ENCODE data around the gene VWDE.
A peak's percentile ranks its signal among the peaks of the same experiment; 100 is the strongest.
"Not testable (repeated sequence)": the region's sequence is repeated elsewhere in the genome, so short reads cannot be mapped to it uniquely, and the experiment has no call there.

Gene VWDE

DNA sequence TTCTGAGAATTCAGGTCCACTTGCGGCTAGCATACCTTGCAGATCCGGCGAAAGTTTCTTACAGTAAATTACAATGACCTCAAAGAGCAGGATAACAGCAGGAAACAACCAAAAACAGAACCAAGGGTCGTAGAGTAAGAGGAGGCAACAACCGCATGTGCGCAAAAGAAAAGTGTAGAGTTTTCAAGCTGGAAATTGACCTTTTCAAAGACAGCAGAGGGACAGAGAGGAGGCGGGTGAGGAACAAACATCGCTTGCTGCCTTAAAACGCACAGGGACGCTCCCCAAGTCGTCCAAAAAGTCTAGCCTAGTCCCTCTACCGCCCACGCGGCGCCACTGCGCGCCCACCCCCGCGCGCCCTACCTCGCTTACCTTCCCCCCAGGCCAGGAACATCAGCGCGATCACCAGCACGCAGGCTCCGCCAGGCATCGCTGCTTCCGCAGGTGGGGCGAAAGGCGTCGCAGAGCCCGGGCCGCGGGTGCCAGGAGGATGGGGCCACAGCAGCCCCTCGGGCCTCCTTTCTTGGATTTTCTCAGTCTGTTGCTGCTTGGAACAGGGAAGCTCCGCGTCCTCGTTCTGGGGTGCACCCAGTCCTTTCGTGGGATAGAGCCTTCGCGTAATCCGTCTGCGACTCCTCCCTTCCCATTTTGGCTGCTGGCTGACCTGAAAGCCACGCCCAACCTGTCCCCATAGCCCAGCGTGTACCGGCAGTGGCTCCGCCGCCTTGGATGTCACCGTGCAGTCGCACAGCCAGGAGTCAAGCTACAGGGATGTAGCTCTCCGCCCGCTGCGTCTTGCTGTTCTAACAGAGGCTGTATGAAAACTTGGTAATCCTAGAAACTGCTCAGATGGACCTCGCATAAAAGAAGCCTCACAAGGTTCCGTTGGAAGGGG is at the start of gene VWDE:
TSS of gene VWDE (minus strand) at position 579 of the 895 bp plus-strand sequence. CDS start at position 430, 149 bp downstream.
- DNase-seq: peak; percentile 69

GRCh38 chr7:12453136-12453535 is 49.5 kb upstream of the VWDE start:
- not testable (repeated sequence) for DNase-seq

GRCh38 chr7:12450615-12451014 is 47.0 kb upstream of the VWDE start:
- no peak for DNase-seq

GRCh38 chr7:12444785-12445184 is 41.1 kb upstream of the VWDE start:
- DNase-seq: no peak

GRCh38 chr7:12440229-12440628 is 36.6 kb upstream of the VWDE start:
- no peak for DNase-seq

GRCh38 chr7:12436896-12437535 is 33.4 kb upstream of the VWDE start:
- peak; percentile 19 for DNase-seq

DNA sequence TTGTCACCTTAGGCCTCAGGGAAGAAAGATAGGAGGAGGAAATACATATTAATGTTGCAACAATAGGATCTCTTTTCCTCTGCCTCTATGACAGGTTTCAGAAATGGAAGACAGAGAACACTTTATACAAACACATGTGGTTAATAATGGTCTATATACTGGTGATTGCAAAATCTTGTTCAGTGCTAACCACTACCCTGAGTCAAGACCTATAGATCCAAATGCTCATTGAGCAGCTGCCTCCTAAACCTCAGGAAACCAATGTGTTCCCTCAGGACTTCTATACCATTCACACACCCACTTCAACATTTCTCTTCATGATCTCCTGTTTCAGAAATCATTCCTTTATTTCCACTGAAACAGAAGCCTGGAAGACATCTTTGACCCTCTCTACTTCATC is 32.5 kb upstream of the VWDE start:
- no peak for DNase-seq

DNA sequence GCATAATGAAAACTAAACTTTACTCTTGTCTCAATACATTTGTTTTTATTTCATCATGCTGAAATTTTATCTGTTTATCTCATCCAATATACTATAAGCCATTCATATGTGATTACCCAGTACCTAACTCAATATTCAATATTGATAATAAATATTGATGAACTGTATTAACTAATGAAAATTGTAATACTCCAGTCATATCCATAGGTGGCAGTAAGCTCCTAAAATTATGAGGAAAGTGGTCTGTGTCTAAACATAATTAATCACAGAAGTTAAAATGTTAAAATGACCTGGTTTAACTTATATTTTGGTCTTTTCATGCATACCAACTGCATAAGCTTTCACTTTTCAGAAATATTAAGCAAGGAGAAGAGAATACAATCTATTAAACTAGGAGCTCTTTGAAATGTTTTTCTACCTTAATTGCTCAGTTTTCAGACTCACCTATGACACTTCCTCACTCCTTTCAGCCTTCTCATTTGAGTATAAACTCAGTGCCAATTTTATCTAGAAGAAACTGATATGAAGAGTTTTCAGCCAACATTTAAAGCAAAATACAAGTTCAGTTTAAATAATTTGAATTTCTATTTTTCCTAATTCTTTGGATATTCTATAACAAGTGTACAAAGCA is 30.5 kb upstream of the VWDE start:
- peak; percentile 4 for DNase-seq

GRCh38 chr7:12431886-12432556 is 28.4 kb upstream of the VWDE start:
- DNase-seq: no peak

GRCh38 chr7:12425311-12425710 is 21.6 kb upstream of the VWDE start:
- no peak for DNase-seq

DNA sequence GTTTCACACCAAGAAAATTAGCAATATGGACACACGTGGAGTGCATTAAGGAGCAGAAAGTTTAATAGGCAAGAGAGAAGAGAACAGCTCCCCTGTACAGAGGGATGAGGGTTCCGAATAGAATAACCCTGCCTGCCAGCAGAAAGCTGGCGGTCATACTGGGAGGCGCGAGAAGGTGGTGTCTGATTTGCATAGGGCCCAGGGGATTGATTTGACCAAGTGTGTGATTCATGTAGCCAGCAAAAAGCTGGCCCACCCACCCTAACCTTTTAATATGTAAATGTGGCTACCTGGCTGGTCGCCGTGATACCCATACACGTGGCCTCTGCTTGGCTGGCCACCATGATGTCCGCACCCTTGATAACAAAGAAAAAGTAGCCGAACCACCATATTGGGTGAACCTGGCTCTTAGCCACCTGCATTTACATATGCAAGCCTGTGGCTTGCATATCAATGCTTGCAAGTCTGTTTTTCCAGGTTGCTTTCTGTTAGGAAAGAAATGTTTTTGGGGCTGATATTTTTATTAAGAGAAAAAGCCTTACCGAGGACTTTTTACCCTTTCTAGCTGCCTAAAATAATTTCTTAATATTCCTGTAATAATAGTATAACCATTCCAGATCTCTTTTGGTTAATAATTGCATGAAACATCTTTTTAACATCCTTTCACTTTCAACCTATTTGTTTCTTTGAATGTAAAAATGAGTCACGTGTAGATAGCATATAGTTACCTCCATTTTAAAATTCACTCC is 20.5 kb upstream of the VWDE start:
- no peak for DNase-seq

- DNase-seq: no peak
These were observed 19.8 kb upstream of the VWDE start for GRCh38 chr7:12423355-12423996.

DNA sequence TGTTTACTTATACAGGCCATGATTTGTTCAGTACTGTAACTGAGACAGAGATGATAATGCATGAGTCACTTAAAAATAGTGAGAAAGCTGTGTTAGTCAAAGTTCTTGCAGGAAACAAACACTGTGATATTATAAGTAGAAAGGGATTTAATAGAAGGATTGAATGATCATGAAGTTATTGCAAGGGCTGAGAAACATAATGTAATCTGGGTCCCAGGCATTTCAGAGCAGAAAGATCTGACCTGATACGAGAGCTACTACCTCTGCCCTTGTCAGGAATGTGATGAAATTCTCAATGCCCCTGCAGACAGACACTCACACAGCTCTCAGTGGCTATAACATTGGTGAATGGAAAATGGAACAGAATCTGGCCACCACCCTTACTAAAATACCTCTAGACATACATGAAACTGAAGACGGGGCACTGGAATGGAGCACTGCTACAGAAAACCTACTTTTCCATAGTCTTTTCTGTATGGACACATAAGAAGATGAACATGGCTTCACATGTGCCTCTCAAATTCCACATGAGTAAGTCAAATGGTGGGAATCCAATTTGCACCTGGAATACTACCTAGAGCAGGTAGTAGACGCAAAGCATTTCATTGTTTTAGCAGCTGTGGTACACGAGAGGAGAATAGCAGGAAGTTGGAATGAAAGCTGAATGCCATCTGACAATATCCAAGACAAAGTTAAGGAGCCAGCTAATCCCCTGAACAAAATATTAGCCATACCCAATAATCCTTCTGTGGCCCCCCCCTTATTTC is 19.1 kb upstream of the VWDE start:
- no peak for DNase-seq

DNA sequence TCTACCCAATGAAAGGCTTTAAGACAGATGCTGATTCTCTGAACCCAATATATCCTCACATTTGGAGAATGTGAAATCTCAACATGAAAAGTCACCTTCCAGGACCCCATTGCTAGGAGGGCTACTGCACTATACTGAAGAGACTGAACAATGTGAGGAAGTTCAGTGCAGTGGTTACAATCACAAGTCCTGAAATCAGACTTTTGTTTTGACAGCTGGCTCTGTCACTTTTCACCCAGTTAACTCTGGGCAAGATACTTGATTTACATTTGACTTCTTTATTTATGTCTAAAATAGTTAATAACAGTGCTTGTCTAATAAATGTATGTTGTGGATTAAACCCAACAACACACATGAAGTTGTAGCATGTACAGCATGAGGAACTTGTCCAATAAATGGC is 14.8 kb upstream of the VWDE start:
- DNase-seq: no peak

- no peak for DNase-seq
These were observed 11.4 kb upstream of the VWDE start for GRCh38 chr7:12415072-12415471.

DNA sequence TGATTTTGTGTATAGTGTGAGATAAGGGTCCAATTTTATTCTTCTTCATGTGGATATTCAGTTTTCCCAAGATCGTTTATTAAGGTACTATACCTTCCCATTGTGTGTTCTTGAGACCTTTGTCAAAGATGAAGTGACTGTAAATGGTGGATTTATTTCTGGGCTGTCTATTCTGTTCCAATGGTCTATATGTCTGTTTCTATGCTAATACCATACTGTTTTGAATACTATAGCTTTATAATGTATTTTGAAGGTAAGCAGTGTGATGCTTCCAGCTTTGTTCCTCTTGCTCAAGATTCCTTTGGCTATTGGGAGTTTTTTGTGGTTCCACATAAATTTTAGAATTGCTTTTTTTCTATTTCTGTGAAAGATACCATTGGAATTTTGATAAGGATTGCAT is 8.7 kb upstream of the VWDE start:
- no peak for DNase-seq

DNA sequence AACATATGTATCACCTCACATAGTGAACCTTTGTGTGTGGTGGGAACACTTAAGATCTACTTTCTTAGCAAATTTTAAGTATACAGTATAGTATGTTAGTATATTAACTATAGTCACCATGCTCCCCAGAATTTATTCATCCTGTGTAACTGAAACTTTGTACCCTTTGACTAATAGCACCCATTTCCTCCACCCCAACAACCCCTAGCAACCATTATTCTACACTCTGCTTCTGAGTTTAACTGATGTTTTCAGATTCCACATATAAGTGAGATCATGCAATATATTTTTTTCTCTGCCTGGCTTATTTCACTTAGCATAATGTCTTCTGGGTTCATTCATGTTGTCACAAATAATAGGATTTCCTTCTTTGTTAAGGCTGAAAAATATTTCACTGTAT is 6.9 kb upstream of the VWDE start:
- DNase-seq: no peak

DNA sequence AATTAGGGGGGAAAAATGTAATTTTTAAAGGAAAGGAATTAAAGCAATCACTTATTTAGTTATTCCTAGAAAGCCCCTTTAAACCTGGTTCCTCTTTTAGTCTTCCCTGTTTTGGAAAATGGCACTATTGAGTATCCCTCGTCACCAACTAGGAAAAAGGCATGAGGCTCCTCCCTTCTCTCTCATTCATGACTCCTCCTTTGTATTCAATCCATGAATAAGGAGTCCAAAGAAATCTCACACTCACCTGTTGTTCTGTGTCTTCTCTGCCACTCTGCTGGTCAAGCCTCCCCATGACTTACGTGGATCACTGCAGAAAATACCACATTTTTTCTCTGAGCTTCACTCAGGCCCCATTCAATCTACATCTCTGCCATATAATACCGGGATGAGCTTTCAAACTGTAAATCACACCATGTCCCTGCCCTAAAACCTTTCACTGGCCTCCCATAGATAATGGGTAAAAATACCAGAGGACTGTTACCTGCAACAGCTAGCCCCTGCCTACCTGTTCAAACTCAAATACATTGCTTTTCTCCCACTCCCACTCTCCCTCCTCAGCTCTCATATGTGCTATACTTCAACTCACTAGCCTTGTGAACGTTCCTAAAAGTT is 5.5 kb upstream of the VWDE start:
- no peak for DNase-seq

DNA sequence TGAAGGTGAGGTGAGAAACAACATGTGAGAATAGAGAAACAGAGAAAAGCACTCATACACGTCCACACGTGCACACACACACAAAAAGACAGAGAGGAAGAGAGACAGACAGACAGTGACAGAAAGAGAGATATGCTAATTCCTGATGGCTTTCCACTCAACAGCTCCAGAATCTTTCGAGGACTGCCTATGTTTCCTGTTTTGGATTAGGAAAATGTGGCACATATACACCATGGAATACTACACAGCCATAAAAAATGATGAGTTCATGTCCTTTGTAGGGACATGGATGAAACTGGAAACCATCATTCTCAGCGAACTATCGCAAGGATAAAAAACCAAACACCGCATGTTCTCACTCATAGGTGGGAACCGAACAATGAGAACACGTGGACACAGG is 4.0 kb upstream of the VWDE start:
- DNase-seq: not testable (repeated sequence)

DNA sequence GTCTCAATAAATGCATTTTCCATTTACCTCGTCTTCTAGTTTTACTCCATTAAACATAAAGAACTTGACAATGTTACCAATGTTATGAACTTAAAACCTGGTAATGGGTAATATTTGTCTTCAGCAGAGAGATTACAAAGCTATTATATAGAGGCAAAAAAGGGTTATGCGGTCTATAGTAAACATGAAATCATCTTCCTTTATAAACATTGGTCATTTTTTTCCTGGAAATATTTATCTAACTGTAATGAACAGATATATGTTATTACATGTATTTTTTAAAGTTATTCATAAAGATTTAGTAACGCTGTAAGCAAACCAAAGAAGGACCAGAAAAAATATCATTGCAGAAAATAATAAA is 1.3 kb downstream of the VWDE start:
- no peak for DNase-seq
